Daoy (cell line): Measurements from ENCODE around the gene ITPRIPL2. TPM values are rescaled to one million over a fixed set of nuclear protein-coding genes. Genes with fewer than 3 reads are reported as not detected.
A peak's percentile ranks its signal among the peaks of the same experiment; 100 is the strongest.

ENCODE experiments used
- DNase-seq: peaks from one replicate; pipeline ENCODE4 v3.0.0-alpha.2; 2015; ENCODE audit warnings: low read depth
- total RNA-seq: library from RNA; depleted of rRNA; stranded (reverse); fragments of >200 nt; shearing (Covaris generic); gene quantifications from 2 replicates; pipeline ENCODE4 v1.2.3, GENCODE V29; 2014; rRNA removed

The ITPRIPL2 gene
- total RNA-seq: 17.8 and 19.5 TPM in 2 replicates

DNA sequence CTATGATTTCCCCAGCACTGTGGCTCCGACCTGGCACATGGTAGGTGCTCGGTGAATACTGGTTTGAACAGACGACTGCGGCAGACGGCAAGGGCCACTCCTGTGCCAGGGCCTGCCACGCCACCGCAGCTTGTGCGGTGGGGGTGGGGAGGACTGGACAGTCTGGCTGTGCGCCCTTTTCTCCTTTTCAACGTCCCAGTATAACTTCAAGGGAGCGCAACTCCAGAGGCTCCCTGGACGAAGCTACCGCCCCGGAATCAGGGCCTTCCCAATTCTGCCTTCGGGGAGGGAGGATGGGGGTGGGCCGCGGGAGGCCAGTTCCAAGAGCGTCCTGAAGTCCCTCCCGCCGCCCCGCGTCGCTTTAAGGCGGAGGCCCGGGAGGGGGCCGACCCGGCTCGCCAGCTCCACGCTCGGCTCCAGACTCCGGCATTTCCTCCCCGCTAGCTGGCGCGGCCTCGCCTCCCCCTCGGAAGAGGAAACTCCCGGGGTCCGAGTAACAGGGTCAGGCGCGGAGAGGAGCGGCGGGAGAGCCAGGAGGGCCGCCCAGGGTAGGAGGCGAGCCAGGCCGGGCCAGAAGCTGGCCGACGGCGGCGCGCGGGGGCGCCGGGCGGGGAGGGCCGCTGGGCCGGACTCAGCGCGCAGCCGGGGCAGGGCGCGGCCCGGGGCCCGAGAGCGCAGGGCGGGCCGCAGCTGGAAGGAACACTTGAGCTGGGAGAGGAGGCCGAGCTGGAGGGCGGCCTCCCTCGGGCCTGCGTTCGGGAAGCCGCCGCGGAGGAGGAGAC, at the start of gene ITPRIPL2:
Gene ITPRIPL2, plus strand, starts transcription at position 388 of the 782 bp plus-strand sequence. CDS start 498 bp downstream, outside the sequence.
- DNase-seq: peak; percentile 84

DNA sequence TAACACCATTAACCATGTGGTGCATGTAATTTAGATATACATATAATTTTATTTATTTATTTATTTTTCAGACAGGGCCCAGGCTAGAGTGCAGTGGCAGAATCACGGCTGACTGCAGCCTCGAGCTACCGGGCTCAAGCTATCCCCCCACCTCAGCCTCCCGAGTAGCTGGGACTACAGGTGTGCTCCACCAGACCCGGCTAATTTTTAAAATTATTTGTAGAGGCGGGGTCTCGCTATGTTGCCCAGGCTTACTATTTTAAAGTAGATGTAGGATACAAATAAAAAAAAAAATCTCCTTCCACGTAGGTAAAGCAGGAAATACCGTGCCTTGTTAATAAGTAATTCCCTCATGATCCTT, 46.8 kb upstream of the ITPRIPL2 start:
- no peak for DNase-seq

DNA sequence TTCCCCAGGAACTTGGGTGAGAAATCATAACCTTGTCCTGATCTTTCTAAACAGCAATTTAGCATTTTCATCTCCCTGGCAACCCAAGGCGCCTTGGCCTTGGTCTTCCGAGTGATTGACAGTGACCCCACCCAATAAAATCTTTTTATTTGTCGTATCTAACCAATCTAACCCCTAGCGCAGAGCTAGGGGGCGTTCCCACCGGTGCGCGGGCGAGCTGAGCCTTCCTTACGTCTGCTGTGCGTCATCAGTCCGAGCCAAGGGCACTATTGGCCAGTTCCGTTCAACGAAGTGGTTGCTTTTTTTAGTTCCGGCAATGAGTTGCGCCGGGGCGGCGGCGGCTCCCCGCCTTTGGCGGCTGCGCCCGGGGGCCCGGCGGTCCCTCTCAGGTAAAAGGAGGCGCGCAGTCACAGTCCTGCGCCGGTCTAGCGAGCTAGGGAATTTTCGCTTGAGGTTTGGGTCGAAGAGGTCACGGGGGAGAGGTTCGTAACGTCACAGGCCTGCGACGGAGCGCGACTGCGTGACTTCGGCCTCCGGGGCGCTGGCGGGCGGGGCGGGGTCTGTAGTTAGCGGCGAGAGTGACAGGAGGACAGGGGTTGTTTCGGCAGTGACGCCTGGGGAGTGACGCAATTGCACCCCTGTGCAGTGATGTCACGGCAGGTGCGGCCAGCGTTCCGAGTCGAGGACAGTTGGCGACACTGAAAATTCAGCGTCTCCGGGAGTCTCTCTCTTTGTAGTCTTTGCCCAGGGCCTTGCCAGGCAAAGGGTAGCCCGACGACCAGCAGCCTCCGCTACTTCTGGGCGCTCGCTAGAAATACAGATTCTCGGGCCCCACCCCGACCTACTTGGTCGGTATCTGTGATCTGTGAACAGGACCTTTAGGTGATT, 46.2 kb upstream of the ITPRIPL2 start, which contains the start of gene COQ7:
Gene COQ7, plus strand, starts transcription at position 266 of the 888 bp plus-strand sequence. Its CDS starts 51 bp downstream, at position 317.
- peak; percentile 99 for DNase-seq

GRCh38 chr16:19068237-19068815, 45.4 kb upstream of the ITPRIPL2 start:
- no peak for DNase-seq

DNA sequence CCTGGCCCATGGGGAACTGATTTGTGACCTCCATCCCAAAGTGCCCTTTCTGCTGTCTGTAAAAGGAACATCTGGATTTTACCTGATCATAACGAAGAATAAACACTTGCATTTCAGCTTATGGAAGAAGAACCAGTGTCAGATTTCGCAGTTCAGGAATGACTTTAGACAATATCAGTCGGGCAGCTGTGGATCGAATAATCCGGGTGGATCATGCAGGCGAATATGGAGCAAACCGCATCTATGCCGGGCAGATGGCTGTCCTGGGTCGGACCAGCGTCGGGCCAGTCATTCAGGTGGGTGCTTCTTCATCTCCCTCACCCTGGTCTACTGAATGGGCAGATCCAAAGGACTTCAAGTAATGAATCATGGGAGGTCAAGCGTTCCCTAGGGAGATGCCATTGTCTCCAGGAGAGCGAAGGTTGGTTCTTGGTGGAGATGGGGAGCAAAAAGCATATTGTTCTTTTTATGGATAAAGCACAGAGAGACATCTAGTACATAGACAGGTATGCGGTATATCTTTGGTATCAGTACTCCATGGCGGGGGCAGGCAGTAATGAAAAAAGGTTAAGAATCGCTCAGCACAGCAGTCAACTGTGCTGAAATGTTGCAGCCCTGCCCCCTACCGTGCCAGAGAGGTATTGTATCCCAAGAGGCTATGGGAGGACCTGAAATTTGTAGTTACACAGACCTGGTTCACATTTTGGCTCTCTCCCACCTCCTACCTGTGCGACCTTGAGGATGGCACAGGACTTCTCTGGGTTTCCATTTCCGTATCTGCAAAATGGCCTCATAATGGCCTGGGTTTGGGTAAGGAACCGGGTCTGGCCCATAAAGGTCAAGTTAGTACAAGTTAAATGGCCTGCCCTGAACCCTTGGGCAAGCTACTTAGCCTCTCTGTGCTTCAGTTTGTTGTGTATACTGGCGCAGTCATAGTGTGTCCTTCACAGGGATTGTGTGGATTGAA, 41.7 kb upstream of the ITPRIPL2 start:
- peak; percentile 65 for DNase-seq

DNA sequence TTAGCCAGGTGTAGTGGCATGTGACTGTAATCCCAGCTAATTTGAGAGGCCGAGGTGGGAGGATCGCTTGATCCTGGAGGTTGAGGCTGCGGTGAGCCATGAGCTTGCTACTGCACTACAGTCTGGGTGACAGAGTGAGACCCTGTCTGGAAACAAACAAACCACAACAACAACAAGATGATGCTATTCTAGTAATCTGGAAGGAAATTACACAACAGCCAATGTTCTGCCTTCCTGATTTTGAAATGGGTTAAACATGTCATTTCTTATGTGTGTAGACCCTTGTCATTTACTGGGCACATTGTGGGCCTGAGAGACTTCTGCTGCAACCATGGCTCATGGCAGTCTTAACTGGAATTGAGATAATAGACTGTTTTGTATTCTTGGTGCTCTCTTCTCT, 40.4 kb upstream of the ITPRIPL2 start:
- DNase-seq: no peak

- no peak for DNase-seq
These were observed 39.9 kb upstream of the ITPRIPL2 start for GRCh38 chr16:19073863-19074262.

- DNase-seq: no peak
These were observed 38.3 kb upstream of the ITPRIPL2 start for GRCh38 chr16:19075511-19075910.

DNA sequence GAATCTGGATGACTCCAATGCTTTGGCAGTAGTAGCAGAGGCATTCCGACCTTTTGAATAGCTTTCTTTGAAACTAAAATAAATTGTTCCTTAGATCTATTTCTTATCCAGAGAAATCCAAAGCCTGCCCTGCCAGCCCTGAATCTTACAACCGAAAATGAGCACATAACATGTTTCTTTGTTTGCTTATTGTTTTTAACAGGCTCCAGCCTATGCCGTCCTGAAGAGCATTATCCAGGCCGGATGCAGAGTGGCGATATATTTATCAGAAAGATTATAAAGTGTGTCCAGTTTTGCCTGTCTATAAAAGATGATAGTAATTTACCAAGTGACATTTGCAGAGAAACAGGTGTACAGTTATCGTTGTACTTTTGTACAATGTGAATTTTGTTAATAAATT, 35.9 kb upstream of the ITPRIPL2 start:
- DNase-seq: no peak

DNA sequence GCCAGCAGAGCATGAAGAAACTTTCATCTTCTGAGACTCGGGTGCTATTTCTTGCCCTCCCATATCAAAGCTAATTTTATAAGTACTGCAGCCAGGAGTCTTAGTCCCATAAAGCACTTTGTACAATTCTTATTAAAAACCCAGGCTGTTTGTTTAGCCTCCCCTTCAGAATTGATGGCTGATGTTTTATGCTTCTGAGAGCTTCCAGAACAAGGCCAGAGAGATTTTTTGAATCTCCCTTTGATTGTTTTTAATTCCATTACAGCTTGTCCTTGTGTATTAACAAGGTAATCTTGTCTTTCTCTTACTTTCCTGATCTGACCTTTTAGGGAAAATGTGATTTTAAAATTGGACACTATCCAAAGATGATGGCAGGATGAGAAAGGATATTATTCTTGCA, 30.1 kb upstream of the ITPRIPL2 start:
- DNase-seq: no peak

DNA sequence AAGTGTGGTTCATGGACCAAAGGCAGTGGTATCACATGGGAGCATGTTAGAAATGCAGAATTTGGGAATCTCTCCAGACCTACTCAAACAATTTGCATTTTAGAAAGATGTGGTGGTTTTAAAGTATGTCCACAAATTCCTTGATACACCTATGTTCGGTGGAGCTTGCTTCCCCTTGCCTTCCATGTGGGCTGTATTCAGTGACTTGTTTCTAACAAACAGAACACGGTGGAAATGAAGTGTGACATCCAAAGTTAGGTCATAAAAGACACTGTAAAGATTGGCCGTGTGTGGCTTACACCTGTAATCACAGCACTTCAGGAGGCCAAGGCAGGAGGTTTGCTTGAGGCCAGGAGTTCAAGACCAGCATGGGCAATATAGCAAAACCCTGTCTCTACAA, 29.6 kb upstream of the ITPRIPL2 start:
- no peak for DNase-seq

GRCh38 chr16:19084879-19085278, 28.9 kb upstream of the ITPRIPL2 start:
- DNase-seq: no peak

GRCh38 chr16:19085679-19086200, 28.0 kb upstream of the ITPRIPL2 start:
- peak; percentile 49 for DNase-seq

DNA sequence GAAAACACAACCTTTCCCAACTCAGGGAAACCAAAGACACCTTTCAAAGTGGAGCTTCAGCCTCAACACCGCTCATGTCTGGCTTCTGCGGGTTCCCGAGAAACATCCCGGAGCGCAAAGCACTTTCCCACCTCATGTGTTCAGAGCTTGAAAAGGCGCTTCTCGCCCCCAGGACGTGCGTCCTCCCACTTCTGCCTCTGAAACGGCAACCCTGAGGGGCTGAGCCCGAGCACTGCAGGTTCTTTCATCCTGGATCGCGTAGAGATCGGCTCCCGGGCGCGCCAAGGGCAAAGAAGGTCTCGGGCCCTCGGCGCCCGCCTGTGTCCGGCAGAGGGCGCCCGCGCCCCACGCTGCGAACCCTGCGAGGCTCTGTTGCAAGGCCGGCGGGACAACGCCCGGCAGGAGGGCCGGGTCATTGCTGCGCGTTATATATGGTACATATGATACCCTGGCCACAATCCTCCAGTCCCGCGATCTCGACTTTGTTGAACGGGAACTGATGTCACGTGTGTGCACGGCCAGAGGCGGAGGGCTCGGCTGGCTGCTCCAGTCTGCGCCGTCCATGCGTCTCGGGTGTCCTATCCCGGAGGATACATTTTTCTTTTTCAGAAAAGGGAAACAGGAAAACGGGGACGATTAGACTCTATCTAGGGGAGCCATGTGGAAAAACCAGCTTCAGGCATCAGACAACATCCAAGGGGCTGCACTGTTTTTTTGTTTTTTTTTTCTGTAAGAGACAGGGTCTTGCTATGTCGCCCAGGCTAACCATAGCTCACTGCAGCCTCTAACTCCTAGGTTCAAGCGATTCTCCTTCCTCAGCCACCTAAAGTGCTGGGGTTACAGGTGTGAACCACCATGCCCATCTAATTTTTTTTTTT, 27.2 kb upstream of the ITPRIPL2 start:
- peak; percentile 91 for DNase-seq

GRCh38 chr16:19088341-19088916, 25.3 kb upstream of the ITPRIPL2 start:
- no peak for DNase-seq

GRCh38 chr16:19089410-19089955, 24.3 kb upstream of the ITPRIPL2 start:
- no peak for DNase-seq

- DNase-seq: no peak
These were observed 22.8 kb upstream of the ITPRIPL2 start for GRCh38 chr16:19090916-19091315.

GRCh38 chr16:19092653-19093410, 20.9 kb upstream of the ITPRIPL2 start:
- no peak for DNase-seq
